Testis (tissue), 2 donors: Measurements from ENCODE around the gene NCMAP.

Source experiments
- POLR2A ChIP-seq: fragments of 450-650 bp; IDR thresholded peaks from one replicate; pipeline ENCODE4 v1.6.1; 2017; ENCODE audit warnings: antibody characterized with exemption, mild to moderate bottlenecking, moderate library complexity
- TF ChIP-seq, protein P1 (sequence below), 3 experiments: fragments of 450-650 bp in 2 of 3; fragments of 200-600 bp in 1 of 3; sonication (generic) in 1 of 3; IDR thresholded peaks; one replicate each; pipeline ENCODE4 v1.5.1; 2016 to 2019; ENCODE audit warnings: antibody characterized with exemption in 3 of 3, mild to moderate bottlenecking in 2 of 3, moderate library complexity in 1 of 3

DNA sequence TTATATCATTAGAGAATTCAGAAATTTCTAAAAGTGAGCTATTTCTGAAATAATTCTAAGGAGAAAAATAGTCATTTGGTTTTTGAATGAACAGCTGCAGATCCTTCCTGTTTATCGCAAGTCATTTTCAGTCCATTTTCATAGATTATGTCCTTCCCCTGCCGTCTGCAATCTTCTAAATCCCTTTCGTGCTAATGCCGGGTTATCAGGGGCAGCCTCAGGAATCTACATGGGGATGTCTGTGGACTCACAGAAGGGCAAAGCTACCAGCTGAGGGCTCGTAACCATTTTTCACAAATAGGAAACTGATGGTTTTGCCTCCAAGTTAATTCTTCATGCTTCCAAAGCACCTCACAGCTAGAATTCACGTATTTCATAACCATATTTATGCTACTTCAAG, 30.3 kb upstream of the NCMAP start:
- TF ChIP-seq POLR2A: no peak
- TF ChIP-seq, protein P1, sequence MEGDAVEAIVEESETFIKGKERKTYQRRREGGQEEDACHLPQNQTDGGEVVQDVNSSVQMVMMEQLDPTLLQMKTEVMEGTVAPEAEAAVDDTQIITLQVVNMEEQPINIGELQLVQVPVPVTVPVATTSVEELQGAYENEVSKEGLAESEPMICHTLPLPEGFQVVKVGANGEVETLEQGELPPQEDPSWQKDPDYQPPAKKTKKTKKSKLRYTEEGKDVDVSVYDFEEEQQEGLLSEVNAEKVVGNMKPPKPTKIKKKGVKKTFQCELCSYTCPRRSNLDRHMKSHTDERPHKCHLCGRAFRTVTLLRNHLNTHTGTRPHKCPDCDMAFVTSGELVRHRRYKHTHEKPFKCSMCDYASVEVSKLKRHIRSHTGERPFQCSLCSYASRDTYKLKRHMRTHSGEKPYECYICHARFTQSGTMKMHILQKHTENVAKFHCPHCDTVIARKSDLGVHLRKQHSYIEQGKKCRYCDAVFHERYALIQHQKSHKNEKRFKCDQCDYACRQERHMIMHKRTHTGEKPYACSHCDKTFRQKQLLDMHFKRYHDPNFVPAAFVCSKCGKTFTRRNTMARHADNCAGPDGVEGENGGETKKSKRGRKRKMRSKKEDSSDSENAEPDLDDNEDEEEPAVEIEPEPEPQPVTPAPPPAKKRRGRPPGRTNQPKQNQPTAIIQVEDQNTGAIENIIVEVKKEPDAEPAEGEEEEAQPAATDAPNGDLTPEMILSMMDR (IDR thresholded peaks at IDR 0.05): no peak
